Measurements from ENCODE around the gene EXOSC9. TPM values are rescaled to one million over a fixed set of nuclear protein-coding genes. Genes with fewer than 3 reads are reported as not detected.
"Not testable (repeated sequence)": the region's sequence is repeated elsewhere in the genome, so short reads cannot be mapped to it uniquely, and the experiment has no call there.

Gene EXOSC9
- total RNA-seq = 58.8 and 64.4 TPM in 2 replicates
- long read RNA-seq, transcript EXOSC9-201 (12 exons, 1,481 nt) = major isoform, 48 of 119 reads
- long read RNA-seq, partial matches to known transcripts = 55 of 119 reads
- long read RNA-seq, other reads (novel, unspliced or antisense) = 11 of 119 reads

DNA sequence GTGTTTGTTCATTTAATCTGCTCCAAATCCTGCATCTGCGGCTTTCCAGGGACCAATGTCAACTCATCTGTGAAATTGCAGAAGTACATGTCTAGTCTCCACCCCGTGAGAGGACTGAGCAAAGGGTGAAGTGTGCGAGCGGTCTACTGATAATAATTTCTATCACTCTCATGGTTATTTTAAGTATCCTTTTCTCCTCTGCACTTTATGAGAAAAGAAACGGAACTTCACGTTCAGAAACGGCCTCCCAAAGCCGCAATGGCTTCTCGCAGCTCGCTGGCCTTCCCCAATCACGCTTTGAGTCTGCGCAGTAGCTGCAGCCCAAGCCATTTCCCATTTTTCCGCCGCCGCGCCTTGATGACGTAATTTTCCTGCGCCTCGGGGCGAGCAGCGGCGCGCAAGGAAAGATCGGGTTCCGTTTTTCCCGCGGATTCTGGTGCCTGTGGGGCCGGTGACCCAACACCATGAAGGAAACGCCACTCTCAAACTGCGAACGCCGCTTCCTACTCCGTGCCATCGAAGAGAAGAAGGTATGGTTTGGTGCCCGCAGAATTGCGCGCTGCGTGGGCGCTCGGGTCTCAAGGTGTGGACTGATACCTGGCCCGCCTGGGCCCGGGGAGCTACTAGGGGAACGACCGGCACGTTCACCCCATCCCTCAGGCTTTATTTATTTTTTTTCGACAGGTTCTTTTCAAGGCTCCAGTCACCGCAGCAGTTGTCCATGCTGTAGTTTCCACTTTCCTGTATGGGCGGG lies at the start of gene EXOSC9:
Gene EXOSC9, plus strand, starts transcription at position 363 of the 754 bp plus-strand sequence. Its CDS starts 102 bp downstream, at position 465.
- Mint-ChIP-seq H3K36me3 (ENCODE audit: low read depth) (peaks cover 6% of the 10 kb centered on the region), H3K27me3 (ENCODE audit: low read depth) (no peaks in the 10 kb centered on the region), H3K4me1 (peaks cover 35% of the 10 kb centered on the region), H3K9me3 (no peaks in the 10 kb centered on the region), H3K4me3 (peak within 1 kb of the TSS; percentile 97), H3K27ac (ENCODE audit: unreplicated experiment) (peak within 1 kb of the TSS; percentile 99)
- DNase-seq (ENCODE audit: low read depth, low spot score) = peak; percentile 96
- TF ChIP-seq CTCF (conservative IDR thresholded peaks at IDR 0.05) = no peak

- Mint-ChIP-seq H3K9me3 (peaks cover 19% of the 10 kb centered on the region), H3K27me3 (ENCODE audit: low read depth) (peaks cover 16% of the 10 kb centered on the region), H3K4me1 (peaks cover 13% of the 10 kb centered on the region)
- not testable (repeated sequence) for H3K36me3 Mint-ChIP-seq (ENCODE audit: low read depth); H3K4me3 Mint-ChIP-seq; H3K27ac Mint-ChIP-seq (ENCODE audit: unreplicated experiment); DNase-seq (ENCODE audit: low read depth, low spot score)
Observed at GRCh38 chr4:121752142-121752541, 49.0 kb upstream of the EXOSC9 start.

- H3K9me3 Mint-ChIP-seq = peaks cover 10% of the 10 kb centered on the region
- no peak for TF ChIP-seq CTCF (conservative IDR thresholded peaks at IDR 0.05)
- no peaks in the 10 kb centered on the region for H3K36me3 Mint-ChIP-seq (ENCODE audit: low read depth)
- H3K4me3 Mint-ChIP-seq = no peak overlapping the region
- no peak for DNase-seq (ENCODE audit: low read depth, low spot score)
- H3K27me3 Mint-ChIP-seq (ENCODE audit: low read depth) = peaks cover 62% of the 10 kb centered on the region
- no peaks in the 10 kb centered on the region for H3K4me1 Mint-ChIP-seq
- no peak overlapping the region for H3K27ac Mint-ChIP-seq (ENCODE audit: unreplicated experiment)
Observed at GRCh38 chr4:121758925-121759568, 42.1 kb upstream of the EXOSC9 start.

GRCh38 chr4:121760205-121760604 lies 40.9 kb upstream of the EXOSC9 start:
- Mint-ChIP-seq H3K27me3 (ENCODE audit: low read depth) (peaks cover 70% of the 10 kb centered on the region), H3K36me3 (ENCODE audit: low read depth) (no peaks in the 10 kb centered on the region), H3K9me3 (peaks cover 2% of the 10 kb centered on the region), H3K4me3 (no peak overlapping the region), H3K27ac (ENCODE audit: unreplicated experiment) (no peak overlapping the region), H3K4me1 (peaks cover under 1% of the 10 kb centered on the region)
- no peak for TF ChIP-seq CTCF (conservative IDR thresholded peaks at IDR 0.05)
- DNase-seq (ENCODE audit: low read depth, low spot score) = no peak

GRCh38 chr4:121764303-121764701 lies 36.8 kb upstream of the EXOSC9 start:
- H3K27me3 Mint-ChIP-seq (ENCODE audit: low read depth) = peaks cover 88% of the 10 kb centered on the region
- DNase-seq (ENCODE audit: low read depth, low spot score) = no peak
- H3K36me3 Mint-ChIP-seq (ENCODE audit: low read depth) = no peaks in the 10 kb centered on the region
- H3K27ac Mint-ChIP-seq (ENCODE audit: unreplicated experiment) = no peak overlapping the region
- no peak for TF ChIP-seq CTCF (conservative IDR thresholded peaks at IDR 0.05)
- peak overlapping the region; percentile 77 for H3K4me3 Mint-ChIP-seq
- peaks cover 5% of the 10 kb centered on the region for H3K4me1 Mint-ChIP-seq
- no peaks in the 10 kb centered on the region for H3K9me3 Mint-ChIP-seq

Measured in neural crest cell (in vitro differentiated cells).